SK-N-SH treated with all-trans-retinoic acid at 6 μM for 48 hours (cell line): Measurements from ENCODE around the gene SLC4A5.

Experiments used
- ATAC-seq: fragments of 200-7000 bp; cut with Tn5 transposase; 3 replicates; pipeline ENCODE4 v1.9.1; 2020; ENCODE audit warnings: mild to moderate bottlenecking, moderate library complexity
- ARNTL ChIP-seq: fragments of 450-650 bp; formaldehyde crosslinking; IDR thresholded peaks from 2 replicates; pipeline ENCODE4 v1.5.0; 2020; ENCODE audit warnings: low read depth, mild to moderate bottlenecking, moderate library complexity, borderline replicate concordance
- BACH2 ChIP-seq: fragments of 250-450 bp; sonication (Bioruptor Pico); IDR thresholded peaks from 2 replicates; pipeline ENCODE4 v1.9.0; 2021; ENCODE audit warnings: mild to moderate bottlenecking, borderline replicate concordance
- CREB5 ChIP-seq: fragments of 250-450 bp; sonication (Bioruptor Pico); IDR thresholded peaks from 2 replicates; pipeline ENCODE4 v1.5.1; 2020; ENCODE audit warnings: low read depth, mild to moderate bottlenecking, moderate library complexity
- CSDC2 ChIP-seq: fragments of 250-450 bp; sonication (Bioruptor Pico); IDR thresholded peaks from 2 replicates; pipeline ENCODE4 v1.5.0; 2020; ENCODE audit warnings: mild to moderate bottlenecking, moderate library complexity
- CSRNP3 ChIP-seq: fragments of 250-450 bp; sonication (Bioruptor Pico); IDR thresholded peaks from 2 replicates; pipeline ENCODE4 v1.5.1; 2021; ENCODE audit warnings: mild to moderate bottlenecking, moderate library complexity
- ESRRG ChIP-seq: fragments of 250-450 bp; sonication (Bioruptor Pico); IDR thresholded peaks from 2 replicates; pipeline ENCODE4 v1.6.1; 2021; ENCODE audit warnings: mild to moderate bottlenecking
- GLIS3 ChIP-seq: fragments of 250-450 bp; sonication (Bioruptor Pico); IDR thresholded peaks from 2 replicates; pipeline ENCODE4 v1.5.0; 2020; ENCODE audit warnings: mild to moderate bottlenecking, moderate library complexity
- ISL1 ChIP-seq: fragments of 250-450 bp; sonication (Bioruptor Pico); IDR thresholded peaks from 2 replicates; pipeline ENCODE4 v2.1.2; 2022; ENCODE audit warnings: mild to moderate bottlenecking, moderate library complexity
- OSR1 ChIP-seq: fragments of 250-450 bp; sonication (Bioruptor Pico); IDR thresholded peaks from 2 replicates; pipeline ENCODE4 v1.8.0; 2022; ENCODE audit warnings: moderate library complexity, mild to moderate bottlenecking, inconsistent platforms
- PATZ1 ChIP-seq: fragments of 250-450 bp; sonication (Bioruptor Pico); IDR thresholded peaks from 2 replicates; pipeline ENCODE4 v1.8.0; 2020; ENCODE audit warnings: mild to moderate bottlenecking, moderate library complexity, borderline replicate concordance
- POU6F1 ChIP-seq: fragments of 250-450 bp; sonication (Bioruptor Pico); IDR thresholded peaks from 2 replicates; pipeline ENCODE4 v1.8.0; 2021; ENCODE audit warnings: low read depth, mild to moderate bottlenecking, moderate library complexity, borderline replicate concordance
- PPARA ChIP-seq: fragments of 250-450 bp; sonication (Bioruptor Pico); IDR thresholded peaks from 2 replicates; pipeline ENCODE4 v1.5.0; 2020; ENCODE audit warnings: mild to moderate bottlenecking, borderline replicate concordance
- RARB ChIP-seq: fragments of 250-450 bp; sonication (Bioruptor Pico); IDR thresholded peaks from 2 replicates; pipeline ENCODE4 v1.8.0; 2021; ENCODE audit warnings: mild to moderate bottlenecking, moderate library complexity
- SNAI2 ChIP-seq: fragments of 250-450 bp; sonication (Bioruptor Pico); IDR thresholded peaks from 2 replicates; pipeline ENCODE4 v1.5.0; 2020; ENCODE audit warnings: mild to moderate bottlenecking, moderate library complexity
- TCF4 ChIP-seq: fragments of 250-450 bp; sonication (Bioruptor Pico); IDR thresholded peaks from 2 replicates; pipeline ENCODE4 v1.8.0; 2021; ENCODE audit warnings: mild to moderate bottlenecking, moderate library complexity, borderline replicate concordance
- TOX ChIP-seq: fragments of 250-450 bp; sonication (Bioruptor Pico); IDR thresholded peaks from 2 replicates; pipeline ENCODE4 v1.8.0; 2021; ENCODE audit warnings: mild to moderate bottlenecking, moderate library complexity, borderline replicate concordance
- TSHZ2 ChIP-seq: fragments of 250-450 bp; sonication (Bioruptor Pico); IDR thresholded peaks from 2 replicates; pipeline ENCODE4 v1.5.0; 2020; ENCODE audit warnings: mild to moderate bottlenecking, moderate library complexity
- ZC3H10 ChIP-seq: fragments of 250-450 bp; sonication (Bioruptor Pico); IDR thresholded peaks from 2 replicates; pipeline ENCODE4 v1.5.1; 2021; ENCODE audit warnings: mild to moderate bottlenecking, moderate library complexity
- ZFP3 ChIP-seq: fragments of 250-450 bp; sonication (Bioruptor Pico); IDR thresholded peaks from 2 replicates; pipeline ENCODE4 v1.5.0; 2020; ENCODE audit warnings: mild to moderate bottlenecking, moderate library complexity
- ZFP30 ChIP-seq: fragments of 450-650 bp; formaldehyde crosslinking; IDR thresholded peaks from 2 replicates; pipeline ENCODE4 v1.5.0; 2022; ENCODE audit warnings: mild to moderate bottlenecking, moderate library complexity
- ZNF565 ChIP-seq: fragments of 450-650 bp; formaldehyde crosslinking; conservative IDR thresholded peaks from 2 replicates; pipeline ENCODE4 v1.5.0; 2020; ENCODE audit warnings: low read depth, mild to moderate bottlenecking, moderate library complexity
- ZNF70 ChIP-seq: fragments of 450-650 bp; formaldehyde crosslinking; IDR thresholded peaks from 2 replicates; pipeline ENCODE4 v1.5.0; 2020; ENCODE audit warnings: mild to moderate bottlenecking, moderate library complexity
- ZNF8 ChIP-seq: fragments of 450-650 bp; formaldehyde crosslinking; IDR thresholded peaks from 2 replicates; pipeline ENCODE4 v1.5.0; 2020; ENCODE audit warnings: mild to moderate bottlenecking, moderate library complexity

SLC4A5 gene

GRCh38 chr2:74314107-74314506, 29.1 kb downstream of the SLC4A5 start:
- no peak for TF ChIP-seq ISL1 (CRISPR knock-in tag)
- no peak for TF ChIP-seq ESRRG (CRISPR knock-in tag)
- TF ChIP-seq SNAI2, result no peak
- ATAC-seq, result no peak

GRCh38 chr2:74313497-74313896, 29.7 kb downstream of the SLC4A5 start:
- ATAC-seq, result no peak
- TF ChIP-seq GLIS3 (CRISPR knock-in tag) (no peak), ZC3H10 (CRISPR knock-in tag) (no peak), POU6F1 (no peak), SNAI2 (no peak), RARB (no peak), ISL1 (CRISPR knock-in tag) (no peak), ZFP3 (CRISPR knock-in tag) (no peak), PPARA (CRISPR knock-in tag) (no peak), ARNTL (no peak), TCF4 (CRISPR knock-in tag) (no peak)

- ATAC-seq, result no peak
- no peak for TF ChIP-seq ESRRG (CRISPR knock-in tag)
- TF ChIP-seq ZNF565 (CRISPR knock-in tag), result no peak
- no peak for TF ChIP-seq GLIS3 (CRISPR knock-in tag)
- no peak for TF ChIP-seq ARNTL
- TF ChIP-seq PPARA (CRISPR knock-in tag), result no peak
- TF ChIP-seq ZNF8 (CRISPR knock-in tag), result no peak
- no peak for TF ChIP-seq OSR1 (CRISPR knock-in tag)
- no peak for TF ChIP-seq ZNF70 (CRISPR knock-in tag)
- no peak for TF ChIP-seq POU6F1
- TF ChIP-seq ZFP3 (CRISPR knock-in tag), result no peak
- TF ChIP-seq ZC3H10 (CRISPR knock-in tag), result no peak
- TF ChIP-seq ZFP30 (CRISPR knock-in tag), result no peak
- no peak for TF ChIP-seq ISL1 (CRISPR knock-in tag)
- no peak for TF ChIP-seq BACH2
- TF ChIP-seq CREB5 (CRISPR knock-in tag), result no peak
- TF ChIP-seq TCF4 (CRISPR knock-in tag), result no peak
- no peak for TF ChIP-seq SNAI2
Measured at GRCh38 chr2:74312913-74313312, 30.3 kb downstream of the SLC4A5 start.

- no peak for ATAC-seq
- no peak for TF ChIP-seq ZFP3 (CRISPR knock-in tag)
- no peak for TF ChIP-seq ZNF565 (CRISPR knock-in tag)
- TF ChIP-seq TOX (CRISPR knock-in tag), result no peak
- TF ChIP-seq TSHZ2 (CRISPR knock-in tag), result no peak
- no peak for TF ChIP-seq ZC3H10 (CRISPR knock-in tag)
- TF ChIP-seq CSRNP3, result no peak
- TF ChIP-seq ARNTL, result no peak
- TF ChIP-seq RARB, result no peak
- TF ChIP-seq ISL1 (CRISPR knock-in tag), result no peak
- no peak for TF ChIP-seq CSDC2 (CRISPR knock-in tag)
- TF ChIP-seq POU6F1, result no peak
- no peak for TF ChIP-seq PATZ1 (CRISPR knock-in tag)
- TF ChIP-seq ZNF8 (CRISPR knock-in tag), result no peak
- no peak for TF ChIP-seq GLIS3 (CRISPR knock-in tag)
- TF ChIP-seq ESRRG (CRISPR knock-in tag), result no peak
- TF ChIP-seq ZFP30 (CRISPR knock-in tag), result no peak
- TF ChIP-seq PPARA (CRISPR knock-in tag), result no peak
- TF ChIP-seq TCF4 (CRISPR knock-in tag), result no peak
- no peak for TF ChIP-seq ZNF70 (CRISPR knock-in tag)
- TF ChIP-seq SNAI2, result no peak
Measured at GRCh38 chr2:74307720-74308119, 35.5 kb downstream of the SLC4A5 start.
